NOMO-1 treated with DMSO at 0.1 percent for 48 hours (cell line): ENCODE measurements around the gene GABRR1.

Experiments used
- DNase-seq: peaks from one replicate; lab custom pipeline; 2025; ENCODE audit not compliant: unreplicated experiment; lab: John Stamatoyannopoulos, UW

GABRR1 gene

DNA sequence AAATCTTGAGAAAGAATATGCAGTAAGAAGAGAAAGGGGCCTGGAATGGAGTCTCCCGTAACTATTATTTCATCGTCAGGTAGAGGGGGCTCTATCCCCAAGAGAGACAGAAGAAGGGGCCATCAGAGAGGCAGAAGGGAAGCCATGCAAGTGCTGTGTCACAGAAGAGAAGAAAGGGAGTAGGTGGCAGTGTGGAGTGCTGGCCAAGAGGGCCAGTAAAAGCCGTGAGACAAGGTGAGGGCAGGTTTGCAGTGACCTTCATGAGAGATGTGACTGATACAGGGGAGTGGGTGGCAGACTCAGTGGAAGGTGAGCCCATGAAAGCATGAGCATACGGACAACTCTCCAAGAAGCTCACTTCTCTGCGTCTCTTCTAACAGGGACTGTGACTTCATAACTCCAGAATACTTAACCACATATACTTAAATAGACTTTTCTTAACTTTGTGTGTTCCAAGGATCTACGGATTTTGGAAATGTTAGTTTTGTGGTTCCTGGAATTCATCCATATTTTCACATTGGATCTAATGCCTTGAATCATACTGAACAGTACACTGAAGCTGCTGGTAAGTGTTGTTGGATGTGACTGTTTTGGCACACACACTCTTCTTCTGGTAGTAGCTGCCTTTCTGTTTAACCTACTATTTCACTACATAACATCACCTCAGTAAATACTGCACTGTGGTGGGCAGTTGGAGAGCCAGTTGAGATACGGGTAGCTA lies 55.7 kb downstream of the GABRR1 start:
- DNase-seq: no peak

DNA sequence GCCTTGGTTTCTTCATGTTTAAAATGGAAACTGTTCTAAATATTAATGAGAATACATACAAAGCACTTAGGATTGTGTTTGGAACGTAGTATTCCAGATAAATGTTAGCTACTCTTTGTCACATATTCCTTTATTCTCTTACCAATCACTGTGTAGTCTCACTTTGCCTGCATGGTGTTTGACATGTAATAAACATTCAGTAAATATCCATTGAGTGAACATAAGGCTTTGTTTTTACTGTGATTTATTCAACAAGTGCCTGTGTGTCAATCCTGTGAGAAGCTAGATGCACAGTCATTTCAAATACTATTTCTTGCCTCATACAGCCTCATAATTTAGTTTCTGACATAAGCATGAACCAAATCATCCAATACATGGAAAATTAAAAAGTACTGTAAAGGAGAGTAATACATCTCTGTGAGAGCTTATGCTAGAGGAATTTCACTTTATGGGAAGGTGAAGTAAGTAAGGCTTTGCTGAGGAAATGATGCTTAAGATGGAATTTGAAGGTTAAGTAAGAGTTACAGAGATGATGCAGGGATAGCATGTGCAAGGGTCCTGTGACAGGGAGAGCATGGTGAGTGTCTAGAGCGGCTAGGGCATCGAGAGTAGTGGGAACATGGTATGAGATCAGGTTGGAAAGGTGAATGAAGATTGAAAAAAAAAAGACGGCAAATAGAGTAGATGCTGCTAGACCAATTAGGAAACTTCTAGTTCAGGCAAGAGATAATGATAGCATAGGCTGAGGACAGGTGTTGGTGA lies 56.6 kb downstream of the GABRR1 start:
- DNase-seq: no peak

- DNase-seq: no peak
Observed at GRCh38 chr6:89154131-89154530, 63.0 kb downstream of the GABRR1 start.

GRCh38 chr6:89148016-89148750 lies 69.0 kb downstream of the GABRR1 start:
- no peak for DNase-seq

DNA sequence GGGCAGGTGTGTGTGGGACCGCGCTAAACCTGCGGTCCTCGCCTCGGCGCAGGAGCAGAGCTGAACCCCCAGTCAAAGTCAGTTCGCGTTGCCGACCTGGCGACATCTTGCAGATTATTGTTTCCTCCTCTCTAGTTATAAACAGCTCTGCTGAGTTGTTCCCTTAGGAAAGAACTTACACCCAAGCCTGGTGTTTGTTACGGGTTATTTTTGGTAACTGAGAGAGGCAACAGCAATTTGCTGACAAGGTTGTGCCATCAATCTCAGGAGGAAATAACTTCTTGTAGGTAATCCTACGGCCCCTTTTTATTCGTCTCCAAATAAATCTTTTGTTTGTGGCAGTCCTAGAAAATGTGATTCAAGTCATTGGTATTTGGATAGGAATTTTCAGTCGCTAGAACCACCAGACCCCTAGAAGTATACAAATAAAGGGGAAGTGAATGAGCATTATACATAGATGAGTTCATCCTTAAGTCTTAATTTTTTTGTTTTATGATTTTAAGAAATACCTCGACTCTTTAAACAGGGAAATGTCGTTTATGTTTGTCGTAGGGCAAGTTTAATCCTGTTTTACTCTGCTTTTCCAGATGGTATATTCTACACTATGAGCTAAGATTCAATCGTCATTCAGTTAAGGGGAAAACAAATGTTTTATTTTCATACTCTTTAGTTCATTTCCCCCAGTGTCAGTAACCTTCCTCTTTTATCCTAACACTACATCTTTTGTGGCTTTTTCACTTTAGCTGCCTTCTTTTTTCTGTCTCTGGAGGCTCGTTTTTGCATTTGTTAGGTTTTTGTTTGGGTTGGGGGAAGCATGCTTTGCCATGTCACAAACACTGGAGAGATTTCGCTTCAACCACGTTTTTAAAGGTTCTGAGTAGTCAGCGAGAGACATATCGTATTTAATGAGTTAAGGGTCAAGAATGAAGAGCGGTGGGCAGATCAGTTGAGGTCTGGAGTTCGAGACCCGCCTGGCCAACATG lies 70.1 kb downstream of the GABRR1 start:
- peak; percentile 32 for DNase-seq

- DNase-seq: peak; percentile 60
Observed at GRCh38 chr6:89145956-89146717, 71.0 kb downstream of the GABRR1 start, which contains the start of gene PM20D2. Gene PM20D2, plus strand, starts transcription at chr6:89146055. Its CDS starts 90 bp downstream, at chr6:89146145.

DNA sequence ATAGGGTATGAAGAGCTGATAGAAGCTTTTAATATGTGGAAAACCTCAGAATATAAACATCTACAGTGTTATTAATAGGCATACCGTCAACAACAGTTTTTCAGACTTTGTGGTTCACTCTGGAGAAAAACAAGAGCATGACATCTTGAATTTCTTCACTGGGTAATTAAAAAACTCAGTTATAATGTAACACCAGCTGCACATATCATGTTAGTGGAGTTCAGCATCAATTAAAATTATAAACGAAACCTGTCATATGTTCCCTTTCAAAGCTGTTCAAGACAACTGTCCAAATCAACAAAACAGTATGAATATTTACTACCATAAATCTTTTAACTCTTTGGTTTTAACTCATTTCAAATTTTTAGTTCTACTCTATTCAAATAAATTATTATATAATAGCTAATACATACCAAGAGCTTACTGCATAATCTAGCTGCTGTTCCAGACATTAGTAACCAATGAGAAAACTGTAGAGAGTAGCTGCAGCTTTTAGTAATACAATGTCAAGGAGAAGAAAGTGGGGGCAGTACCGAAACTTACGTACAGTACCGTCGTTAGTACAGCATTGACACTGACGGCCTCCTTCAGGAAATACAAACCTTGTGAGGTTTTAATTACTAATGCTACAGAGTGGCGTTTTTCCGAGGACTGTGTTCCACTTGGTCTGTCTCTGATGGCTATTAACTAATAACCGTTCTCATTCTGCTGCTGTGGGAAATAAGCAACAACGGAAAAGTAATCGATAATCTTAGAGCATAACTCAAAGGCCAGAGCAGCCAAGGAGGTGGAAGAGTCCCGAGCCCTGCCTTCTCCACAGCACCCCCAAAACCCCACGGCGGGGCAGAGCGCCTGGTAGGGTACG lies 71.8 kb downstream of the GABRR1 start:
- DNase-seq: peak; percentile 73

- DNase-seq: no peak
Observed at GRCh38 chr6:89144354-89144906, 72.7 kb downstream of the GABRR1 start.

GRCh38 chr6:89140347-89141156 lies 76.6 kb downstream of the GABRR1 start:
- no peak for DNase-seq

- no peak for DNase-seq
Observed at GRCh38 chr6:89139509-89140346, 77.4 kb downstream of the GABRR1 start.

GRCh38 chr6:89138173-89138572 lies 79.0 kb downstream of the GABRR1 start:
- no peak for DNase-seq

GRCh38 chr6:89134723-89135122 lies 82.4 kb downstream of the GABRR1 start:
- DNase-seq: no peak

- no peak for DNase-seq
Observed at GRCh38 chr6:89133981-89134380, 83.2 kb downstream of the GABRR1 start.

GRCh38 chr6:89132057-89132456 lies 85.1 kb downstream of the GABRR1 start:
- no peak for DNase-seq

- DNase-seq: no peak
Observed at GRCh38 chr6:89131599-89131998, 85.6 kb downstream of the GABRR1 start.

DNA sequence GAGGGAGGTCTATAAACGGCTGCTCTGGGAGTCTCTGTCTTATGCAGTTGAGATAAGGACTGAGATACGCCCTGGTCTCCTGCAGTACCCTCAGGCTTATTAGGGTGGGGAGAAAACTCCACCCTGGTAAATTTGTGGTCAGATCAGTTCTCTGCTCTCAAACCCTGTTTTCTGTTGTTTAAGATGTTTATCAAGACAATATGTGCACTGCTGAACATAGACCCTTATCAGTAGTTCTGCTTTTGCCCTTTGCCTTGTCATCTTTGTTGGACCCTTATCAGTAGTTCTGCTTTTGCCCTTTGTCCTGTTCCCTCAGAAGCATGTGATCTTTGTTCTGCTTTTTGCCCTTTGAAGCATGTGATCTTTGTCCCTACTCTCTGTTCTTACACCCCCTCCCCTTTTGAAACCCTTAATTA lies 88.9 kb downstream of the GABRR1 start:
- peak; percentile 11 for DNase-seq
